ENCODE results near the gene OR2A42.
"Not testable (repeated sequence)": the region's sequence is repeated elsewhere in the genome, so short reads cannot be mapped to it uniquely, and the experiment has no call there.

OR2A42 gene

DNA sequence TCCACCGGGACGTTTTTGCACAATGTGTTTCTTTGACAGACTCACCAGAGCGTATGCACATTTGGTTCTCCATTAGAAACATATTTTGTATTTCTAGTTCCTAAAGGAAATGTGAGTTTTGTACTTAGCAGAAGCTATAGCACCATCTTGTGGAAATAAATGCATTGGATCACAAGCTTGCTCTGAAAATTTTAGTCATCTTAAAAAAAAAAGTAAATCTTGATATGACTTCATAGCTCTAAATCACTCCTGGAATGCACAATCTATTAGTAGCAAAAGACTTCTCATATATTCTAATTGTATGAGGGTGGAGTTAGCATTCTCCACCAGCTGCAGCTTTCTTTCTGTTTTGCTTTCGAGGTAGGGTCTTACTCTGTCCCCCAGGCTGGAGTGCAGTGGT, 20.3 kb downstream of the OR2A42 start:
- DNase-seq: not testable (repeated sequence)

DNA sequence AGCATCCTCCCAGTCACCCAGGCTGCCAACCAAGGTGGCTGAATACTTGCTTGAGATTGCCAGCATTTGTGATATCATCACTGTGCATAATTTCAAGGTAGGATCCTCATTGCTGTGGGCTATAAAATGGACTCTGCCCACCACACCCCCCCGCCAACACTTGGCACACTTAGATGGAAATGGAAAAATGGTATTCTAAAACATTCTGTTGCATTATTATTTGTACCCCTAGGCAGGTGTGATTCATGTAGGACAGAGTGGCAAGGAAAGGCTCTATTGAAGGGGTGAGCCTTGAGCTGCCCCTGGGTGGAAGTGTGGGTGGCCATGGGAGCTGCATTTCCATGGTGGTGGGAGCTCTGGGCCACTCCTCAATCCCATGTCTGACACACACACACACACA, 20.8 kb downstream of the OR2A42 start:
- not testable (repeated sequence) for DNase-seq

DNA sequence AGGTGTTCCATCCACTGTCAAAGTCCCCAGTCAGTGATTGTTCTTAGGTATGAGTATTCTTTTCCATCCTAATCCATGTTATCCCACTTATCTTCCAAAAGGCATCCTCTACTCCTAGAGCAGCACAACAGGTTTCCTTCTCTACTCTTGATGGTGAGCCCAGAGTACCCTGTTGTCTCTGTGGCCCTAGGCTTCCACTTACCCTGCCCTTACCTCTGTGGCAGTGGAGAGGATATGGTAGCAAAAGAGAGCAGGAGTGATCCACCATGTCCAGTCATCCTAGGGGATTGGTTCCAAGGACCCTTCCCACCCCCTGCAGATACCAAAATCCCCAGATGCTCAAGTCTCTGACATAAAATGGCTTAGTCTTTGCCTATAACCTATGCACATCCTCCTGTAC, 22.2 kb downstream of the OR2A42 start:
- not testable (repeated sequence) for DNase-seq

DNA sequence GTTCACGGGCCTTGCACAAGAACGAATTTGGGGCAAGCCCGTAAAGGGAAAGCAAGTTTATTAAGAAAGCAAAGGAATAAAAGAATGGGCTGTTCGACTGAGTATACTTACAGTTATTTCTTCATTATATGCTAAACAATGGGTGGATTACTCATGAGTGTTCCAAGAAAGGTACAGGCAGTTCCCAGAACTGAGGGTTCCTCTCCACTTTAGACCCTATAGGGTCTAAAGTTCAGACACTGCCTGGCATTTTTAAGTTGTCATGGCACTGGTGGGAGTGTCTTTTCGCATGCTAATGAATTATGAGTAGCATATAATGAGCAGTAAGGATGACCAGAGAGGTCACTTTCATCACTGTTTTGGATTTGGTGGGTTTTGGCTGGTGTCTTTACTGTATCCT, 34.1 kb downstream of the OR2A42 start:
- not testable (repeated sequence) for DNase-seq

DNA sequence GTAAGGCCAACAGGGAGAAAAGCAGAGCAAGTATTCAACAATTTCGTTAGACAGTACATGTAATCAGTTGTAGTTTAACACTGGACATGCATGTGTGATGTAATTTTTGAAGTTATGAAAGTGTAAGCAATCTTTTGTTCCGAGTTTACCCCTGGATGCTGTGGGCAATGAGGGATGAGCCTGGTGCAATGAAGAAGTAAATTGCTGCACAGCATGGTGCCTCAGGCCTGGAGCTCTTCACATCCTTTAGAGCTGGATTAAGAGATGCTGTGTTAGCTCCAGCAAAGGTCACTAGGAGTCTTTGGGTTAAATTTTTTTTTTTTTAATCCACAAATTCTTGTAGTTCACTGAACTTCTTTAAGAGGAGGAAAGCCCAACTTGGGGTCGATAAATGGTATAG, 36.3 kb downstream of the OR2A42 start:
- not testable (repeated sequence) for DNase-seq

DNA sequence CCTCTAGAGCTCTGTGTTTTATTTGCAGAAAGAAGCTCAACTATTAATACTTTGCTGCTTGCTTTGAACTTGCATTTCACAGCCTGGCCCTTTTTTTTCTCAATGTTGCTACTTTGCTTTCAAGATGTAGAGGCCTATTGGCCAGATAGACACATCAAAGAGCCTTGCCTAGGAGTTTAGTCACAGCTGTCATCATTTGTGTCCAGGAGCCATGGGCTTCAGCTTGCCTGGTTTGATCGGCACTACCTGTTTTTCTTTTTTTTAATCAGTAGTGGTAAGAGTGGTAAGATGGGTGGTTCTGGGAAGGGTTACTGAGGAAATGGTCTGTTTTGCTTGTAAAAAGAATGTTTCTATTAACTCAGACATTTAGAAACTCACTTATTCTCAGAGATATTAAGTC, 37.4 kb downstream of the OR2A42 start:
- not testable (repeated sequence) for DNase-seq

DNA sequence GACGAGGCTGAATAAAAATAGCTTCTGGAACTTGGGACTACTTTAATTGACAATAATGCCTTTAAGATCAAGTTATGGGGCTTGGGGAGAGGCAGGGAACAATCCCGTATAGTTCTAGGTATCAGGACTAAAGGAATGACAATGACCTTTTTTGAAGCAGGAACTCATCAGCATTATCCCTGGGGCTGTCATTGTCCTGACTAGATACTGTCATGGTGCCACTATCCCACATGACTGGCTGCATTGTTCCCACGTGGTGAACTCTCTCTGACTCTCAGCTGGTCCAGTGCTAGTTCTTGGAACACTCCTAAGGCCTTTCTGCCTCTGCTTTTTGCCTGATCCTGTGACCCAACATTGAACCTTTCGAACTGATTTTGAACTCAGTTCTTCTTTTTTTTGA, 40.5 kb downstream of the OR2A42 start:
- DNase-seq: not testable (repeated sequence)

DNA sequence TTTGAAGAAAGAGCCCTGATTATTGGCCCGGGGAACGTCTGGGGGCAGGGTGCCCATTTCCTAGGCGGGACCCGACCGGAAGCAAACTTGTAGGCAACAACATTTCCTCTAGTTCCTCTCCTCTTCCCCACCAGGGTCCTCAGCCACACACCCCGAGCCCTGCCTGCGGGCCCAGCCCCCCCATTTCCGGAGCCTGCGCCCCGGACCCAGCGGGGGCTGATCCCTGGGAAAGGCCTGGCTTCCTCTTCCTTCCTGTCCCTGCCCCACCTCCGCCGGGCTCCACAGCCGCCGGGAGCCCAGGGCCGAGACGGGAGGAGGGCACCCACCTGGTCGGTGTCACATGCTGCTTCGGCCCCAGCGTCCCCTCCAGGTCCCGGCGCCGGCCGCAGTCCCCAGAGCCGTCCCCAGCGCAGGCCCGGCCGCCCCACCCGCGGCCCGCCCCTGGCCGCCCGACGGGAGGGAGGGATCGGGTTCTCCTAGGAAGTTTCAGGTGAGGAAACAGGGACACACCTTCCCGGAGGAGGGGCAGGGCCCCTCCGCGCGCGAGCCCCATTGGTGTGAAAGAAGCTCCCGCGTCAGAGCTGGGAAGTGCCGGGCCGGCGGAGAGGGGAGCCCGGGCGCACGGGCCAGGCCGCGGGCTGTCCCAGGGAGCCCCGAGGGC, 44.1 kb downstream of the OR2A42 start, which contains the start of gene ARHGEF35:
TSS of gene ARHGEF35 (minus strand) at position 622 of the 661 bp plus-strand sequence. CDS start 7,450 bp downstream, outside the sequence.
- not testable (repeated sequence) for DNase-seq

DNA sequence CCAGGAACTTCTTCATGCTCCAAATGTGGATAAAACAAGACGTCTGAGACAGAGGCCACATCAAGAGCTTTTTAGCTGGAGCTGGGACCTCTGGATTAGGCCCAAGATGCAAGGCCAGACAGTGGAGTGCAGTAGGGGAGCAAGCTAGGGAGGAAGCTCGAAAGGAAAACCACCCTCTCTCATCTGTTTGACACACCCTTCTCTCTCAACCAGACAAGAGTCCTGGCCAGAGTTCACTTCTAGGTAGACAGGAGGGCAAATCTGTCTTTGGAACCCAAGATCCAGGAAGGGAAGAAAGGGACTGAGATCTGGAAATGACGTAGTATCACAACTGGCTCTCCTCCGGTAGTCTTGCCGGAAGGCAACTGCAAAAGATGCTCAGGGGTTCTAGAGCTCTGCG, 45.0 kb downstream of the OR2A42 start:
- DNase-seq: not testable (repeated sequence)

DNA sequence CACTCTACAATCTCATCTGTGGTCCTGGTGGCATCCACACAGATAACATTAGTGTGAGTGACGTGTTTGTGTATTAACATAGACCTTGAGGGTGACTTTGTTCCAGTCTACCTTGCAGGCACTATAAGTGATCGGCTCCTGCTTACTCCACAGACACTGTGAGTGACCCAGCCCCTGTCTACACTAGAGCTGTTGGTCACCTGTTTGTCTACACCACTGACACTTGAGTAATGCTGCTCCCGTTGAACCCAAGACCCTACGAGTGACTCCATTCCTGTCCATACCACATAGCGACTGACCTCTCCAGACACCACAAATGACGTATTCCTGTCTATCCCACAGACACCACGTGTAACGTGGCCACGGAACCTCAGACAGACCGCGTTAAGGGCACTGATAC, 45.6 kb downstream of the OR2A42 start:
- DNase-seq: not testable (repeated sequence)

DNA sequence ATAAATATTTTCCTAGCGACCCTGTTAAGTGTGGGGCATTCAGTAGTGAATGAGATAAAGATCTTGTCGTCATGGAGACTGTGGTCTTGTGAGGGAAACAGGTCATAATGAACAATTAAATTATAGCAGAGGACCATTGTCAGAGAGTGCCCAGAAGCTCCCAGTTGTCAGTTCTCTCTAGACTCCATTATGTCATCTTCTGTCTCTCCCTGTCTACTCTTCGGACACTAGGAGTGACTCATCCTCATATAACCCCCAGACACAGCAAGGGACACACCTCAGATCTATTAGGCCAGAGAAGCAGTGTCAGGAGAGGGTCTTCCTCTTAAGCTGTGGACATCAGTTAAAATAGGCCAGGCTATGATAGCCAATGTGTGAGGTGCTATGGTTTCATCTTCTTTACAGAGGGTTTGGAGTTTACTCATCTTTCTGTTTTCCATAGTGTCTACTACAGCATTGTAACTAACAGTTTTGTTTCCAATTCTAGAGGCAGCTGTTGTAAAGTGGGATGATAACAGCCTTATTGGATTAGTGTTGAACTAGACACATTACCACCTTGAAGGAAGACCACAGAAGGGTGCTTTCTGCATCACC, 50.7 kb downstream of the OR2A42 start:
- not testable (repeated sequence) for DNase-seq

DNA sequence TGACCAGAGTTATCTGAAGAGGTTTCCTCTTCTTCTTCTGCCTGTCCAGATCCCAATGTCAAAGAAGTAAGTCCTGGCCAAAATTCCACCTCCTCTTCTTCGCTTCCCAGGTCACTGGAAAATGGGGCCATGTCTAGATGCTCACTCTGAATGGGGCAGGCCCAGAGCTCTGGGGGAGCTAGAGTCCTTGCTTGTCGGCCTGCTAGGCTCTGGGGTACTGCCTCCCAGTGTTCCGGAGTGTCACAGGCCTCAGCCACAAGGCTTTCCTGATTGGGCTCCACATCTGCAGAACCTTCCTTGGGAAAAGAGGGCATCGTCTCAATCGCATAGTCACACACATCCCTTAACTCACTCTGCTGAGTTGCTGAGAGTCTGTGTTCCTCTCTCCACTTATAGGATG, 51.6 kb downstream of the OR2A42 start:
- DNase-seq: not testable (repeated sequence)

DNA sequence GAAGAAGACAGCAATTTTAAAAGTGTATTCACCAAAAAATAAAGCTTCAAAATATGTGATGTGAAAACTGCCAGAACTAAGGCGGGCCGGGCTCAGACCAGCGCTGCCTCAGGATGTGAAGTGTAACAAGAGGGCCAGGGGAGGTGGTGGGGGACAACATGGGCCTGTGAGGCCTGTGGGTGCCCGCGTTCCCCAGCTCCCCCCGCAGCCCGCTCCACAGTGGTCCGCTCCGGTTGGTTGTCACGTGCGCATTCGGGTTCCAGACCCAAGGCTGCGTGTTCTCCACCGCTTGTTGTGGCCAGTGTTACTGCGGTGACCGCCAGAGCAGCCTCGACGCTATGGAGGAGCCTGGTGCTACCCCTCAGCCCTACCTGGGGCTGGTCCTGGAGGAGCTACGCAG, 56.2 kb downstream of the OR2A42 start, which contains the start of gene CTAGE4:
TSS of gene CTAGE4 (plus strand) at position 301 of the 400 bp plus-strand sequence. CDS start at position 339, 38 bp downstream.
- not testable (repeated sequence) for DNase-seq

DNA sequence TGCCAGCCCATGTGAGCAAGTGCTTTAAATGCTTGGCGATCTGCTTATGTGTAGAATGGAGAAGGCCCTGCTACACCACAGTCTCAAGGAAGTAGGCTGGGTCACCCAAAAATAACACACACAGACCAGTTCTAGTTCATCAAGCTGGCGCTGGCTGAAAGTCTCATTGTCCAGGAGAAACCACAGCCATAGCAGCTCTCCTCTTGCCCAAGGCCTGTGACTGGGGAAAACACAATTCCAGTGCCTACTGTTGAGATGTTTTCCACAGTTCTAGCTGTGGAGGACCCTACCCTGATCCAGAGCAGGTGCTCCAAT, 60.3 kb downstream of the OR2A42 start:
- DNase-seq: not testable (repeated sequence)

DNA sequence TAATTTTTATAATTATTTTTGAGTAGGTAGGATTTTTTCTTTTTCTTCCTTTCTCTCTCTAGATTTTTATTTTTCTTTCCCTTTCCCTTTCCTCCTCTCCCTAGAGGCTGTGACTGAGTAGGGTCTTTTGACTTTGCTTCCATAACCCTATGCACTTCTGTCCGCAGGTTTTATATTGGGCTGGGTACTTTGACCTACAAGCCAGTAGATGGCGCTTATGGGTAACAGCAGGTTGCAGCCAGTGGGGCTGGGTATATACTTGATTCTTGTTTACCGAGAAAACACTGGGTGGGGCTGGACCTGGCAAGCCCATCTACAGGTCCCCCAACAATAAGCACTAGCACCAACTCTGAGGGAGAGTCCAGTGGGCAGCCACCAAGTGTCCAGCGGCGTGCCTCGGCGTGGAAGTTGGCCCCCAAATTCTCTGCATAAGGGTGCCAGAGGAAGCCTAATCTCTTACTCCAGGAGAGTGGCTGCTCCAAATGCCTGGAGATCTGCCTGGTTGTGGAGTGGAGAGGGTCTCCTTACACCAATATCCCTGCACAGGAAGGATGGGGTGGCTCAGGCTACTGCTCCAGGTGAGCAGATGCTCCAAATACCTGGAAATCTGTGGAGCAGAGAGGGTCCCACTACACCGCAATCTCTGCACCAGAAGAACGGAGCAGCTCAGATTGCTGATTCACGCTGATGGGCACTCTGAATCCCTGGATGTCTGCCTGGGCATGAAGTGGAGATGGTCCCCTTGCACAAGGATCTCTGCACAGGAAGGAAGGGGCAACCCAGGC, 60.8 kb downstream of the OR2A42 start:
- DNase-seq: peak in 1 of 3 experiments; percentile 50
